ENCODE data around the gene NFIA. TPM values are rescaled to one million over a fixed set of nuclear protein-coding genes. Genes with fewer than 3 reads are reported as not detected.

Gene NFIA
- total RNA-seq, 3 donors from 2014 or later, result 2.7 to 6.9 (median 5.8) TPM

GRCh38 chr1:61208831-61209230, 126.5 kb downstream of the NFIA start:
- no peak for DNase-seq
- H3K36me3 Mint-ChIP-seq (ENCODE audit: insufficient read depth), result no peaks in the 10 kb centered on the region
- no peak for ATAC-seq
- H3K27me3 Mint-ChIP-seq (ENCODE audit: low read depth), result no peaks in the 10 kb centered on the region
- H3K4me3 Mint-ChIP-seq, result no peak overlapping the region
- no peaks in the 10 kb centered on the region for H3K4me1 Mint-ChIP-seq (ENCODE audit: low read depth)
- H3K9me3 Mint-ChIP-seq, result no peaks in the 10 kb centered on the region

GRCh38 chr1:61210435-61211154, 128.2 kb downstream of the NFIA start:
- Mint-ChIP-seq H3K4me3 (no peak overlapping the region), H3K9me3 (no peaks in the 10 kb centered on the region), H3K27me3 (ENCODE audit: low read depth) (no peaks in the 10 kb centered on the region), H3K36me3 (ENCODE audit: insufficient read depth) (no peaks in the 10 kb centered on the region), H3K4me1 (ENCODE audit: low read depth) (no peaks in the 10 kb centered on the region)
- ATAC-seq (no peak), DNase-seq (no peak)

- DNase-seq (no peak), ATAC-seq (no peak)
- Mint-ChIP-seq H3K27me3 (ENCODE audit: low read depth) (peaks cover 1% of the 10 kb centered on the region), H3K36me3 (ENCODE audit: insufficient read depth) (no peaks in the 10 kb centered on the region), H3K9me3 (no peaks in the 10 kb centered on the region), H3K4me1 (ENCODE audit: low read depth) (no peaks in the 10 kb centered on the region), H3K4me3 (no peak overlapping the region)
Measured at GRCh38 chr1:61213245-61214011, 131.1 kb downstream of the NFIA start.

- ATAC-seq, result no peak
- Mint-ChIP-seq H3K36me3 (ENCODE audit: insufficient read depth) (no peaks in the 10 kb centered on the region), H3K27me3 (ENCODE audit: low read depth) (peaks cover 1% of the 10 kb centered on the region), H3K4me1 (ENCODE audit: low read depth) (no peaks in the 10 kb centered on the region), H3K4me3 (no peak overlapping the region), H3K9me3 (no peaks in the 10 kb centered on the region)
- DNase-seq, result no peak
Measured at GRCh38 chr1:61215119-61215518, 132.8 kb downstream of the NFIA start.

GRCh38 chr1:61215676-61216289, 133.4 kb downstream of the NFIA start:
- H3K27me3 Mint-ChIP-seq (ENCODE audit: low read depth), result peaks cover 1% of the 10 kb centered on the region
- H3K4me3 Mint-ChIP-seq, result no peak overlapping the region

GRCh38 chr1:61220536-61220935, 138.2 kb downstream of the NFIA start:
- ATAC-seq, result no peak
- no peaks in the 10 kb centered on the region for H3K4me1 Mint-ChIP-seq (ENCODE audit: low read depth)
- H3K9me3 Mint-ChIP-seq, result no peaks in the 10 kb centered on the region
- no peak overlapping the region for H3K4me3 Mint-ChIP-seq
- H3K36me3 Mint-ChIP-seq (ENCODE audit: insufficient read depth), result no peaks in the 10 kb centered on the region
- no peak for DNase-seq
- H3K27me3 Mint-ChIP-seq (ENCODE audit: low read depth), result peaks cover 1% of the 10 kb centered on the region

More at GRCh38 chr1:61215676-61216289, 133.4 kb downstream of the NFIA start:
- Mint-ChIP-seq H3K9me3 (no peaks in the 10 kb centered on the region), H3K36me3 (ENCODE audit: insufficient read depth) (no peaks in the 10 kb centered on the region), H3K4me1 (ENCODE audit: low read depth) (no peaks in the 10 kb centered on the region)
- no peak for DNase-seq
- no peak for ATAC-seq

- peaks cover 1% of the 10 kb centered on the region for H3K27me3 Mint-ChIP-seq (ENCODE audit: low read depth)
- no peaks in the 10 kb centered on the region for H3K9me3 Mint-ChIP-seq
- no peak overlapping the region for H3K4me3 Mint-ChIP-seq
- H3K36me3 Mint-ChIP-seq (ENCODE audit: insufficient read depth), result no peaks in the 10 kb centered on the region
- ATAC-seq (no peak), DNase-seq (no peak)
- no peaks in the 10 kb centered on the region for H3K4me1 Mint-ChIP-seq (ENCODE audit: low read depth)
Measured at GRCh38 chr1:61221642-61222041, 139.3 kb downstream of the NFIA start.

GRCh38 chr1:61222240-61222639, 139.9 kb downstream of the NFIA start:
- no peak for DNase-seq
- H3K4me3 Mint-ChIP-seq, result no peak overlapping the region
- H3K27me3 Mint-ChIP-seq (ENCODE audit: low read depth), result no peaks in the 10 kb centered on the region
- no peak for ATAC-seq
- no peaks in the 10 kb centered on the region for H3K9me3 Mint-ChIP-seq
- no peaks in the 10 kb centered on the region for H3K4me1 Mint-ChIP-seq (ENCODE audit: low read depth)
- no peaks in the 10 kb centered on the region for H3K36me3 Mint-ChIP-seq (ENCODE audit: insufficient read depth)

GRCh38 chr1:61223140-61223539, 140.8 kb downstream of the NFIA start:
- ATAC-seq (no peak), DNase-seq (no peak)
- Mint-ChIP-seq H3K27me3 (ENCODE audit: low read depth) (no peaks in the 10 kb centered on the region), H3K9me3 (no peaks in the 10 kb centered on the region), H3K4me3 (no peak overlapping the region), H3K4me1 (ENCODE audit: low read depth) (no peaks in the 10 kb centered on the region), H3K36me3 (ENCODE audit: insufficient read depth) (no peaks in the 10 kb centered on the region)

GRCh38 chr1:61224609-61225008, 142.2 kb downstream of the NFIA start:
- H3K4me1 Mint-ChIP-seq (ENCODE audit: low read depth), result no peaks in the 10 kb centered on the region
- H3K9me3 Mint-ChIP-seq, result no peaks in the 10 kb centered on the region
- ATAC-seq (no peak), DNase-seq (no peak)
- H3K4me3 Mint-ChIP-seq, result no peak overlapping the region
- H3K27me3 Mint-ChIP-seq (ENCODE audit: low read depth), result no peaks in the 10 kb centered on the region
- H3K36me3 Mint-ChIP-seq (ENCODE audit: insufficient read depth), result no peaks in the 10 kb centered on the region

- Mint-ChIP-seq H3K4me3 (no peak overlapping the region), H3K27me3 (ENCODE audit: low read depth) (no peaks in the 10 kb centered on the region), H3K9me3 (no peaks in the 10 kb centered on the region), H3K4me1 (ENCODE audit: low read depth) (no peaks in the 10 kb centered on the region), H3K36me3 (ENCODE audit: insufficient read depth) (no peaks in the 10 kb centered on the region)
- ATAC-seq, result no peak
- no peak for DNase-seq
Measured at GRCh38 chr1:61225478-61225877, 143.1 kb downstream of the NFIA start.

GRCh38 chr1:61226791-61227567, 144.6 kb downstream of the NFIA start:
- ATAC-seq (no peak), DNase-seq (no peak)
- Mint-ChIP-seq H3K36me3 (ENCODE audit: insufficient read depth) (no peaks in the 10 kb centered on the region), H3K4me3 (no peak overlapping the region), H3K4me1 (ENCODE audit: low read depth) (no peaks in the 10 kb centered on the region), H3K9me3 (no peaks in the 10 kb centered on the region), H3K27me3 (ENCODE audit: low read depth) (no peaks in the 10 kb centered on the region)

GRCh38 chr1:61227857-61228550, 145.6 kb downstream of the NFIA start:
- DNase-seq (no peak), ATAC-seq (no peak)
- Mint-ChIP-seq H3K4me3 (no peak overlapping the region), H3K9me3 (no peaks in the 10 kb centered on the region), H3K4me1 (ENCODE audit: low read depth) (no peaks in the 10 kb centered on the region), H3K27me3 (ENCODE audit: low read depth) (no peaks in the 10 kb centered on the region), H3K36me3 (ENCODE audit: insufficient read depth) (no peaks in the 10 kb centered on the region)

- H3K4me1 Mint-ChIP-seq (ENCODE audit: low read depth), result no peaks in the 10 kb centered on the region
- H3K36me3 Mint-ChIP-seq (ENCODE audit: insufficient read depth), result no peaks in the 10 kb centered on the region
- ATAC-seq (no peak), DNase-seq (no peak)
- no peak overlapping the region for H3K4me3 Mint-ChIP-seq
- H3K9me3 Mint-ChIP-seq, result no peaks in the 10 kb centered on the region
- no peaks in the 10 kb centered on the region for H3K27me3 Mint-ChIP-seq (ENCODE audit: low read depth)
Measured at GRCh38 chr1:61230523-61230922, 148.2 kb downstream of the NFIA start.

Measured in activated T-cell treated with anti-CD3 and anti-CD28 coated beads, Interleukin-2, amount 50 U/mL, for 4 hours (primary cell).